Testis (tissue), 3 donors: Measurements from ENCODE around the gene MACROD2. TPM values are rescaled to one million over a fixed set of nuclear protein-coding genes. Genes with fewer than 3 reads are reported as not detected.

Source experiments
- DNase-seq: peaks from one replicate; pipeline ENCODE4 v3.0.0-alpha.2; 2019
- H3K27ac ChIP-seq, 2 donors: fragments of 200-600 bp; sonication (generic); one replicate each; pipeline ENCODE4 v1.5.1; 2019
- H3K27me3 ChIP-seq: fragments of 200-600 bp; sonication (generic); one replicate; pipeline ENCODE4 v1.5.1; 2019
- H3K36me3 ChIP-seq: fragments of 200-600 bp; sonication (generic); one replicate; pipeline ENCODE4 v1.5.1; 2017; ENCODE audit warnings: low read depth; ENCODE audit errors: missing control alignments
- H3K4me1 ChIP-seq: fragments of 200-600 bp; sonication (generic); one replicate; pipeline ENCODE4 v1.5.1; 2019
- H3K4me3 ChIP-seq, 2 donors: fragments of 200-600 bp; sonication (generic); one replicate each; pipeline ENCODE4 v1.5.1; 2017 to 2019
- H3K9me3 ChIP-seq: fragments of 200-600 bp; sonication (generic); one replicate; pipeline ENCODE4 v1.5.1; 2017
- CTCF ChIP-seq, 3 experiments: fragments of 450-650 bp in 2 of 3; fragments of 200-600 bp in 1 of 3; sonication (generic) in 1 of 3; IDR thresholded peaks; one replicate each; pipeline ENCODE4 v1.5.1; 2016 to 2019; ENCODE audit warnings: antibody characterized with exemption in 3 of 3, mild to moderate bottlenecking in 2 of 3, moderate library complexity in 1 of 3
- POLR2A ChIP-seq: fragments of 450-650 bp; IDR thresholded peaks from one replicate; pipeline ENCODE4 v1.6.1; 2017; ENCODE audit warnings: antibody characterized with exemption, mild to moderate bottlenecking, moderate library complexity
- WGBS, 2 donors: methylation state at CpG; one replicate each; pipeline ENCODE4 v1.1.5; 2018; 5-methylcytosine and 5-hydroxymethylcytosine counted together
- intact Hi-C: fragments of 100-400 bp; cut with DNase I; formaldehyde crosslinking; loops from one replicate; pipeline ENCODE4 v1.15.1; 2023; ENCODE audit warnings: low total_unique reads
- polyA plus RNA-seq: library from polyadenylated mRNA; stranded (reverse); fragments of 350-450 nt; fragmentation: Illumina TruSeq; extraction: RNeasy Lipid Tissue Mini Kit (QIAGEN cat#74804); gene quantifications from one replicate; pipeline ENCODE4 v1.2.3, GENCODE V29; 2014; ENCODE audit warnings: low read depth, low replicate concordance; ENCODE audit not compliant: insufficient read depth
- total RNA-seq, 2 donors: library from RNA; depleted of rRNA; stranded (reverse); fragments of >200 nt; gene quantifications; one replicate each; pipeline ENCODE4 v1.2.3, GENCODE V29; 2016

Gene MACROD2
- total and polyA plus RNA-seq, 3 donors from 2014 or later, result 12.6 to 20.6 (median 16.8) TPM

- Histone ChIP-seq H3K9me3 (no peaks in the 10 kb centered on the region), H3K4me3 (no peak overlapping the region), H3K27ac (no peak overlapping the region), H3K4me1 (no peaks in the 10 kb centered on the region), H3K27me3 (no peaks in the 10 kb centered on the region), H3K36me3 (no peaks in the 10 kb centered on the region)
- intact Hi-C loops, result no loop called here
- WGBS, 2 donors, result 77 to 82% methylated on average over 3 of the region's 3 CpGs
- no peak for TF ChIP-seq CTCF (IDR thresholded peaks at IDR 0.05)
- TF ChIP-seq POLR2A, result no peak
- DNase-seq, result no peak
Observed at GRCh38 chr20:15756002-15756753, 1760.9 kb downstream of the MACROD2 start.

- Histone ChIP-seq H3K4me3 (no peak overlapping the region), H3K9me3 (no peaks in the 10 kb centered on the region), H3K27ac (no peak overlapping the region), H3K27me3 (no peaks in the 10 kb centered on the region), H3K36me3 (no peaks in the 10 kb centered on the region), H3K4me1 (no peaks in the 10 kb centered on the region)
- DNase-seq, result no peak
- TF ChIP-seq CTCF (IDR thresholded peaks at IDR 0.05) (no peak), POLR2A (no peak)
- 58 to 65% methylated on average over 2 of the region's 2 CpGs for WGBS, 2 donors
- intact Hi-C loops, result no loop called here
Observed at GRCh38 chr20:15756754-15757115, 1761.4 kb downstream of the MACROD2 start.

- TF ChIP-seq POLR2A, result no peak
- intact Hi-C loops, result no loop called here
- Histone ChIP-seq H3K27me3 (no peaks in the 10 kb centered on the region), H3K9me3 (no peaks in the 10 kb centered on the region), H3K27ac (no peak overlapping the region), H3K4me3 (no peak overlapping the region), H3K36me3 (no peaks in the 10 kb centered on the region), H3K4me1 (no peaks in the 10 kb centered on the region)
- WGBS, 2 donors, result 52 to 67% methylated on average over 6 of the region's 6 CpGs
- DNase-seq, result no peak
Observed at GRCh38 chr20:15759594-15759993, 1764.3 kb downstream of the MACROD2 start.

- Histone ChIP-seq H3K4me3 (no peak overlapping the region), H3K36me3 (no peaks in the 10 kb centered on the region), H3K4me1 (no peaks in the 10 kb centered on the region), H3K27me3 (no peaks in the 10 kb centered on the region), H3K27ac (no peak overlapping the region), H3K9me3 (no peaks in the 10 kb centered on the region)
- peak; percentile 60 for DNase-seq
- no peak for TF ChIP-seq CTCF (IDR thresholded peaks at IDR 0.05)
- TF ChIP-seq POLR2A, result no peak
- intact Hi-C loops, result no loop called here
- 50 to 62% methylated on average over 7 to 11 of the region's 11 CpGs for WGBS, 2 donors
Observed at GRCh38 chr20:15760001-15760621, 1764.8 kb downstream of the MACROD2 start.

GRCh38 chr20:15763366-15763765, 1768.0 kb downstream of the MACROD2 start:
- DNase-seq, result no peak
- Histone ChIP-seq H3K36me3 (no peaks in the 10 kb centered on the region), H3K4me3 (no peak overlapping the region), H3K4me1 (no peaks in the 10 kb centered on the region), H3K9me3 (no peaks in the 10 kb centered on the region), H3K27me3 (no peaks in the 10 kb centered on the region), H3K27ac (no peak overlapping the region)
- TF ChIP-seq CTCF (IDR thresholded peaks at IDR 0.05) (no peak), POLR2A (no peak)
- intact Hi-C loops, result no loop called here
